ENCODE results near the gene CEPT1.

The CEPT1 gene

DNA sequence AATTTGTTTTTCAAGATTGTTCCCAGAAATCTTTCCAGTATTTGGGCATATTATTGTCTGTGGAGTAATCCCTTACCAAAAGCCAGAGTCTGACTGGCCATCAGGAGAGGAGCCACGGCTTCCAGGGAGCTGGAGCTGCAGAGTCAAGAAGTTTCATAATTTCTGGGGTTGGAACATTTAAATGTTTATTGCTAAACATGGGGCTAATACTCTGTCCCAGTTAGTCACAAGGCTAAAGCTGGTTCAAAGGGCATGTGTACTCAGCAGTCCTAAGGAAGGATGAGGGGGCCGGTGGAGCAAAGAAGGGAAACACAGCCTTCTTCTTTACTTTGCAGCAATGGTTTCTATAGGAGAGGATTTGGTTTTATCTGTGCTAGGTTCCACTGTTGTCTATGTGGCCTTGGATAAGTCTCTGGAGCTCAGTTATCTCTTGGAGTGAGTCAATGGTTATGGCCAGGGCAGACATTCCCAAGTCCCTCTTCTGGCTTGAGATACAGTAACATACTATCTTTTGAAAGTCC lies 51.0 kb downstream of the CEPT1 start:
- Histone ChIP-seq H3K4me2 (ENCODE audit: low read length) (no peak overlapping the region), H3K4me3 (ENCODE audit: low read length) (no peak overlapping the region), H3K9me3 (ENCODE audit: control insufficient read depth, insufficient read depth, low read length) (no peaks in the 10 kb centered on the region), H3K4me1 (ENCODE audit: control insufficient read depth, low read length) (peaks cover 29% of the 10 kb centered on the region), H3K36me3 (ENCODE audit: control insufficient read depth, low read length) (peaks cover 98% of the 10 kb centered on the region), H3K27me3 (ENCODE audit: control insufficient read depth, low read length) (no peaks in the 10 kb centered on the region), H3F3A (ENCODE audit: control insufficient read depth, insufficient read depth) (peaks cover 5% of the 10 kb centered on the region; the same call in 1 of the 2 replicates), H3K9me2 (replicated peaks; ENCODE audit: control insufficient read depth, low read length) (no peaks in the 10 kb centered on the region), H4K20me1 (ENCODE audit: control insufficient read depth, insufficient read depth, low read depth, low read length) (no peaks in the 10 kb centered on the region), H3K79me2 (ENCODE audit: control insufficient read depth, low read length) (no peaks in the 10 kb centered on the region), H3K27ac (ENCODE audit: low read depth, low read length) (no peak overlapping the region)
- TF ChIP-seq EZH2phosphoT487 (IDR thresholded peaks at IDR 0.05; ENCODE audit: borderline replicate concordance, low read length): no peak
- TF ChIP-seq, protein P1, sequence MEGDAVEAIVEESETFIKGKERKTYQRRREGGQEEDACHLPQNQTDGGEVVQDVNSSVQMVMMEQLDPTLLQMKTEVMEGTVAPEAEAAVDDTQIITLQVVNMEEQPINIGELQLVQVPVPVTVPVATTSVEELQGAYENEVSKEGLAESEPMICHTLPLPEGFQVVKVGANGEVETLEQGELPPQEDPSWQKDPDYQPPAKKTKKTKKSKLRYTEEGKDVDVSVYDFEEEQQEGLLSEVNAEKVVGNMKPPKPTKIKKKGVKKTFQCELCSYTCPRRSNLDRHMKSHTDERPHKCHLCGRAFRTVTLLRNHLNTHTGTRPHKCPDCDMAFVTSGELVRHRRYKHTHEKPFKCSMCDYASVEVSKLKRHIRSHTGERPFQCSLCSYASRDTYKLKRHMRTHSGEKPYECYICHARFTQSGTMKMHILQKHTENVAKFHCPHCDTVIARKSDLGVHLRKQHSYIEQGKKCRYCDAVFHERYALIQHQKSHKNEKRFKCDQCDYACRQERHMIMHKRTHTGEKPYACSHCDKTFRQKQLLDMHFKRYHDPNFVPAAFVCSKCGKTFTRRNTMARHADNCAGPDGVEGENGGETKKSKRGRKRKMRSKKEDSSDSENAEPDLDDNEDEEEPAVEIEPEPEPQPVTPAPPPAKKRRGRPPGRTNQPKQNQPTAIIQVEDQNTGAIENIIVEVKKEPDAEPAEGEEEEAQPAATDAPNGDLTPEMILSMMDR (IDR thresholded peaks at IDR 0.05; ENCODE audit: low read depth, low read length, poor library complexity, severe bottlenecking): no peak

DNA sequence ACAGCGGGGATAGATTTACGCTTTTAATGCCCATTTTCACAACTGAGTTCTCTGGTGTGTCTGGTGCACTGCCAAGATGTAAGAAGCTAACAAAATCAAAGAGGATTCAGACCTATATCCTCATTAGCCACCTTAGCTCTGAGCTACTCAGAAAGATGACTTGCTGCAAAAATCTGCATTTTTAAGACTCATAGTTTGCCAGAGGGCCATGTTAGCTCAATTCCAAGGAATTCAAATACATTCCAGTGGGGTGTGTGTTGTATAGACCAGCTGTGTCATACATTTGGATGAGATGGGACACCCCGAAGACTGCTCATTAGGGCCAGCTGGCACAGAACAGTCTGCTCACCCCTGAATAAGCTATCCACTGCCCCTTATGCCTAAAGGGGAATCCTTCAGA lies 51.5 kb downstream of the CEPT1 start:
- Histone ChIP-seq H3K9me3 (ENCODE audit: control insufficient read depth, insufficient read depth, low read length) (no peaks in the 10 kb centered on the region), H3K27ac (ENCODE audit: low read depth, low read length) (no peak overlapping the region), H3K27me3 (ENCODE audit: control insufficient read depth, low read length) (no peaks in the 10 kb centered on the region), H3K4me3 (ENCODE audit: low read length) (no peak overlapping the region), H3K4me2 (ENCODE audit: low read length) (no peak overlapping the region), H3K79me2 (ENCODE audit: control insufficient read depth, low read length) (no peaks in the 10 kb centered on the region), H3K36me3 (ENCODE audit: control insufficient read depth, low read length) (peaks cover 98% of the 10 kb centered on the region), H3K9me2 (replicated peaks; ENCODE audit: control insufficient read depth, low read length) (no peaks in the 10 kb centered on the region), H4K20me1 (ENCODE audit: control insufficient read depth, insufficient read depth, low read depth, low read length) (no peaks in the 10 kb centered on the region), H3F3A (ENCODE audit: control insufficient read depth, insufficient read depth) (peaks cover 5% of the 10 kb centered on the region; the same call in 1 of the 2 replicates), H3K4me1 (ENCODE audit: control insufficient read depth, low read length) (peaks cover 29% of the 10 kb centered on the region)
- TF ChIP-seq, protein P1 (IDR thresholded peaks at IDR 0.05; ENCODE audit: low read depth, low read length, poor library complexity, severe bottlenecking): no peak
- TF ChIP-seq EZH2phosphoT487 (IDR thresholded peaks at IDR 0.05; ENCODE audit: borderline replicate concordance, low read length): no peak

DNA sequence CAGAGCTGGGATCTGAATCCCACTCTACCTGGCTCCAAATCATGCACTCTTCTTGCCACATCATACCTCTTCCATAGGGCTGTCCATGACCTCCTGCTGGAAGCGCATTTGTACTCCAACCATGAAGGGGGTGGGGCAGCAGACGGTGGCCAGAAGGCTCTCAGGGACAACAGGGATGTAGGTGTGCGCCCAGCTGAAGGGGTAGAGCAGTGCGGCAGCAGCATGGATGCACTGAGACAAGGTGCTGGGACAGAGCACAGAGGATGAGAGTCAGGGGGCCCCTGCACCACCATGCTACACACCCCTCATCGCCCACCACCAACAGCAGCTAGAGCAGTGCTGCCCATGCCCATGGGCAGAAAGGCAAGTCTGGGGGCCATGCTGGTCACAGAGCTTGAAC lies 52.1 kb downstream of the CEPT1 start:
- H3K9me3 ChIP-seq (ENCODE audit: control insufficient read depth, insufficient read depth, low read length): no peaks in the 10 kb centered on the region
- peaks cover 5% of the 10 kb centered on the region; the same call in 1 of the 2 replicates for H3F3A ChIP-seq (ENCODE audit: control insufficient read depth, insufficient read depth)
- no peak overlapping the region for H3K4me3 ChIP-seq (ENCODE audit: low read length)
- no peak overlapping the region for H3K27ac ChIP-seq (ENCODE audit: low read depth, low read length)
- H3K79me2 ChIP-seq (ENCODE audit: control insufficient read depth, low read length): no peaks in the 10 kb centered on the region
- H3K9me2 ChIP-seq (replicated peaks; ENCODE audit: control insufficient read depth, low read length): no peaks in the 10 kb centered on the region
- H3K4me2 ChIP-seq (ENCODE audit: low read length): no peak overlapping the region
- TF ChIP-seq, protein P1 (IDR thresholded peaks at IDR 0.05; ENCODE audit: low read depth, low read length, poor library complexity, severe bottlenecking): no peak
- TF ChIP-seq EZH2phosphoT487 (IDR thresholded peaks at IDR 0.05; ENCODE audit: borderline replicate concordance, low read length): no peak
- no peaks in the 10 kb centered on the region for H3K27me3 ChIP-seq (ENCODE audit: control insufficient read depth, low read length)
- H4K20me1 ChIP-seq (ENCODE audit: control insufficient read depth, insufficient read depth, low read depth, low read length): no peaks in the 10 kb centered on the region
- peaks cover 98% of the 10 kb centered on the region for H3K36me3 ChIP-seq (ENCODE audit: control insufficient read depth, low read length)
- peaks cover 32% of the 10 kb centered on the region for H3K4me1 ChIP-seq (ENCODE audit: control insufficient read depth, low read length)
